WTC11 (cell line): ENCODE data around the gene P3H1. TPM values are rescaled to one million over a fixed set of nuclear protein-coding genes. Genes with fewer than 3 reads are reported as not detected.

Experiments
- ATAC-seq: fragments of 200-7000 bp; cut with Tn5 transposase; 2 replicates; pipeline ENCODE4 v1.10.0; 2021; ENCODE audit warnings: mild to moderate bottlenecking, moderate library complexity
- CTCF ChIA-PET: fragments of 300-600 bp; sonication (Branson Sonifier 250); formaldehyde crosslinking; loops from one replicate; lab custom pipeline; 2021; ENCODE audit warnings: antibody characterized with exemption; lab: Charles Lee
- POLR2A ChIA-PET: fragments of 350-600 bp; sonication (Branson Sonifier 250); formaldehyde crosslinking; loops from one replicate; lab custom pipeline; 2021; ENCODE audit warnings: antibody characterized with exemption; lab: Charles Lee
- DNase-seq: peaks from one replicate; pipeline ENCODE4 v3.0.0; 2021; ENCODE audit warnings: low spot score
- H3K27ac Mint-ChIP-seq: 2 replicates; pipeline ENCODE4 v1.8.0; 2021; ENCODE audit warnings: mixed read lengths
- H3K27me3 Mint-ChIP-seq: 2 replicates; pipeline ENCODE4 v1.8.0; 2021; ENCODE audit warnings: low read depth, mild to moderate bottlenecking, moderate library complexity, mixed read lengths
- H3K36me3 Mint-ChIP-seq: 2 replicates; pipeline ENCODE4 v1.8.0; 2021; ENCODE audit warnings: mixed read lengths
- H3K4me1 Mint-ChIP-seq: 2 replicates; pipeline ENCODE4 v1.8.0; 2022; ENCODE audit warnings: mixed read lengths
- H3K4me3 Mint-ChIP-seq: 2 replicates; pipeline ENCODE4 v1.8.0; 2021; ENCODE audit warnings: mild to moderate bottlenecking, moderate library complexity, mixed read lengths
- H3K9me3 Mint-ChIP-seq: 2 replicates; pipeline ENCODE4 v1.8.0; 2021; ENCODE audit warnings: mixed read lengths
- ATF2 ChIP-seq: sonication (generic); formaldehyde crosslinking; IDR thresholded peaks from 2 replicates; pipeline ENCODE4 v1.8.1; 2022; ENCODE audit warnings: low read depth, missing genetic modification reagents, borderline replicate concordance
- CDX4 ChIP-seq: fragments of 250-450 bp; sonication (Bioruptor Pico); IDR thresholded peaks from 2 replicates; pipeline ENCODE4 v1.9.0; 2021; ENCODE audit warnings: moderate library complexity, mild to moderate bottlenecking, inconsistent platforms, borderline replicate concordance
- CREB1 ChIP-seq: sonication (generic); formaldehyde crosslinking; IDR thresholded peaks from 2 replicates; pipeline ENCODE4 v1.8.0; 2023; ENCODE audit warnings: mild to moderate bottlenecking, missing genetic modification reagents
- CREM ChIP-seq: sonication (generic); formaldehyde crosslinking; IDR thresholded peaks from 2 replicates; pipeline ENCODE4 v1.8.1; 2022; ENCODE audit warnings: mild to moderate bottlenecking, missing genetic modification reagents, moderate library complexity
- ELF4 ChIP-seq: sonication (generic); formaldehyde crosslinking; IDR thresholded peaks from 2 replicates; pipeline ENCODE4 v1.8.1; 2022; ENCODE audit warnings: low read depth, mild to moderate bottlenecking, moderate library complexity, missing genetic modification reagents
- EMX1 ChIP-seq: fragments of 250-450 bp; sonication (Bioruptor Pico); IDR thresholded peaks from 2 replicates; pipeline ENCODE4 v1.8.0; 2021; ENCODE audit warnings: mild to moderate bottlenecking
- ERG ChIP-seq: fragments of 250-450 bp; sonication (Bioruptor Pico); IDR thresholded peaks from 2 replicates; pipeline ENCODE4 v1.8.0; 2021; ENCODE audit warnings: mild to moderate bottlenecking
- ETV6 ChIP-seq: sonication (generic); formaldehyde crosslinking; IDR thresholded peaks from 2 replicates; pipeline ENCODE4 v1.8.1; 2022; ENCODE audit warnings: mild to moderate bottlenecking, missing genetic modification reagents
- FOXP4 ChIP-seq: sonication (generic); formaldehyde crosslinking; IDR thresholded peaks from 2 replicates; pipeline ENCODE4 v1.8.0; 2022; ENCODE audit warnings: mild to moderate bottlenecking, missing genetic modification reagents
- GRHL2 ChIP-seq: fragments of 250-450 bp; sonication (Bioruptor Pico); IDR thresholded peaks from 2 replicates; pipeline ENCODE4 v1.8.0; 2022; ENCODE audit warnings: mild to moderate bottlenecking, moderate library complexity; ENCODE audit not compliant: insufficient replicate concordance, severe bottlenecking
- GTF2I ChIP-seq: fragments of 250-450 bp; sonication (Bioruptor Pico); conservative IDR thresholded peaks from 2 replicates; pipeline ENCODE4 v1.4.0; 2021; ENCODE audit warnings: mild to moderate bottlenecking
- IRF2 ChIP-seq: sonication (generic); formaldehyde crosslinking; IDR thresholded peaks from 2 replicates; pipeline ENCODE4 v1.8.0; 2022; ENCODE audit warnings: low read depth, missing genetic modification reagents, borderline replicate concordance
- KAT7 ChIP-seq: sonication (generic); formaldehyde crosslinking; IDR thresholded peaks from 2 replicates; pipeline ENCODE4 v1.8.1; 2023; ENCODE audit warnings: missing genetic modification reagents, mild to moderate bottlenecking, borderline replicate concordance
- MLX ChIP-seq: sonication (generic); formaldehyde crosslinking; IDR thresholded peaks from 2 replicates; pipeline ENCODE4 v1.8.1; 2023; ENCODE audit warnings: mild to moderate bottlenecking, missing genetic modification reagents, moderate library complexity
- PRRX2 ChIP-seq: fragments of 250-450 bp; sonication (Bioruptor Pico); IDR thresholded peaks from 2 replicates; pipeline ENCODE4 v1.8.0; 2021; ENCODE audit warnings: mild to moderate bottlenecking
- SMAD4 ChIP-seq: sonication (generic); formaldehyde crosslinking; IDR thresholded peaks from 2 replicates; pipeline ENCODE4 v1.8.0; 2022; ENCODE audit warnings: mild to moderate bottlenecking, missing genetic modification reagents
- TEAD1 ChIP-seq: sonication (generic); formaldehyde crosslinking; IDR thresholded peaks from 2 replicates; pipeline ENCODE4 v1.8.0; 2022; ENCODE audit warnings: mild to moderate bottlenecking, missing genetic modification reagents
- TP53 ChIP-seq: sonication (generic); formaldehyde crosslinking; IDR thresholded peaks from 2 replicates; pipeline ENCODE4 v1.8.1; 2023; ENCODE audit warnings: mild to moderate bottlenecking, missing genetic modification reagents
- ZBTB21 ChIP-seq: sonication (generic); formaldehyde crosslinking; IDR thresholded peaks from 2 replicates; pipeline ENCODE4 v1.8.1; 2023; ENCODE audit warnings: mild to moderate bottlenecking, missing genetic modification reagents, borderline replicate concordance
- ZNF219 ChIP-seq: sonication (generic); formaldehyde crosslinking; IDR thresholded peaks from 2 replicates; pipeline ENCODE4 v1.8.0; 2023; ENCODE audit warnings: missing genetic modification reagents, mild to moderate bottlenecking, borderline replicate concordance
- total RNA-seq: library from RNA; stranded (reverse); gene quantifications from 3 replicates; pipeline ENCODE4 v1.2.3, GENCODE V29; 2021
- TF ChIP-seq, protein P1 (sequence below): sonication (generic); formaldehyde crosslinking; IDR thresholded peaks from 2 replicates; pipeline ENCODE4 v1.8.1; 2022; ENCODE audit warnings: low read depth, mild to moderate bottlenecking, moderate library complexity, missing genetic modification reagents, borderline replicate concordance

P3H1 gene
- total RNA-seq, 1 experiment from 2014 or later: 95.1 TPM

- H3K27ac Mint-ChIP-seq: no peak overlapping the region
- no peaks in the 10 kb centered on the region for H3K27me3 Mint-ChIP-seq
- peaks cover 20% of the 10 kb centered on the region for H3K36me3 Mint-ChIP-seq
- ATAC-seq (no peak), DNase-seq (no peak)
- CTCF ChIA-PET: interaction anchor here (1.2 kb wide), 1 partner anchor 14 kb away, joined by 3 read pairs; no protein-coding TSS in a partner anchor
- POLR2A ChIA-PET: no interaction called here
- H3K4me1 Mint-ChIP-seq: peaks cover 44% of the 10 kb centered on the region
- no peaks in the 10 kb centered on the region for H3K9me3 Mint-ChIP-seq
- H3K4me3 Mint-ChIP-seq: no peak overlapping the region
- TF ChIP-seq ZNF219 (CRISPR knock-in tag) (no peak), CDX4 (no peak), IRF2 (CRISPR knock-in tag) (no peak), ELF4 (CRISPR knock-in tag) (no peak), SMAD4 (CRISPR knock-in tag) (no peak), PRRX2 (no peak), GTF2I (no peak)
Measured at GRCh38 chr1:42743317-42744147, 23.3 kb downstream of the P3H1 start.

DNA sequence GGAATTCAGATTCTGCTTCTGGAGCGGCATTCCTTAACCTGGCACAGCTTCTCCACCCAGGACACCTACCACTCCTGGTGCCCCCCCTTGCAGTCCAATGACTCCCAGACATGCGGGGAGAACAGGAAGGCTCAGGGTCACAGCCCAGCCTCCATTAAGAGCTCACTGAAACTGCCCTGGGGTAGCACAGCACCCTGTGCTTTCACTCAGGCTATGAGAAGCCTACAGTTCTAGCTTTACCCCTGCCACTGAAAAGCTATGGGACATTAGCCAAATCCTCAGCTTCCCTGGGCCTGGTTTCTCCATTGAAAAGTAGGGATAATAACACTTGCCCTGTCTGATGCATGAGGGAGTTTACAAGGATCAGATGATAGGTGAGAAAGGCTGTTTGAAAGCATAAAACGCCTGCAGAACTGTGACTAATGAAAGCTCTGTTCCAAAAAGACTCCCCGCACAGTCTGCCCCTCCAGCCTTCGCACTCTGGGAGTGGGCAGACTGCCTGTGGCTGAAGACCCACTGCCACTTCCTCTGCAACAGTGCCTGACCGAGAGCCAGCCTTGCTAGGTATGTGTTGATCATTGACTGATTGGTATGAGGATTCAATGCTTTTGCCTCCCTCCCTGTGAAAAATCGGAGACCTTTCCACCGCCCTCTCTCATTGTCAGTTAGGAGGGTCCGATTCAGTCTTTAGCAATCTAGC lies 24.1 kb downstream of the P3H1 start:
- DNase-seq (no peak), ATAC-seq (no peak)
- TF ChIP-seq EMX1: no peak
- no peak for TF ChIP-seq CREM
- TF ChIP-seq PRRX2: no peak
- TF ChIP-seq FOXP4 (CRISPR knock-in tag): no peak
- no peak for TF ChIP-seq MLX (CRISPR knock-in tag)
- TF ChIP-seq ATF2 (CRISPR knock-in tag): no peak
- TF ChIP-seq ERG (CRISPR knock-in tag): no peak
- no peak for TF ChIP-seq TP53 (CRISPR knock-in tag)
- TF ChIP-seq TEAD1 (CRISPR knock-in tag): no peak
- TF ChIP-seq GRHL2: no peak
- no peak for TF ChIP-seq SMAD4 (CRISPR knock-in tag)
- no peak for TF ChIP-seq KAT7 (CRISPR knock-in tag)
- no peak for TF ChIP-seq ETV6 (CRISPR knock-in tag)
- TF ChIP-seq, protein P1, sequence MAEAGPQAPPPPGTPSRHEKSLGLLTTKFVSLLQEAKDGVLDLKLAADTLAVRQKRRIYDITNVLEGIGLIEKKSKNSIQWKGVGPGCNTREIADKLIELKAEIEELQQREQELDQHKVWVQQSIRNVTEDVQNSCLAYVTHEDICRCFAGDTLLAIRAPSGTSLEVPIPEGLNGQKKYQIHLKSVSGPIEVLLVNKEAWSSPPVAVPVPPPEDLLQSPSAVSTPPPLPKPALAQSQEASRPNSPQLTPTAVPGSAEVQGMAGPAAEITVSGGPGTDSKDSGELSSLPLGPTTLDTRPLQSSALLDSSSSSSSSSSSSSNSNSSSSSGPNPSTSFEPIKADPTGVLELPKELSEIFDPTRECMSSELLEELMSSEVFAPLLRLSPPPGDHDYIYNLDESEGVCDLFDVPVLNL (CRISPR knock-in tag): no peak
- TF ChIP-seq ZBTB21 (CRISPR knock-in tag): no peak
- no peak for TF ChIP-seq CREB1 (CRISPR knock-in tag)
- no peak for TF ChIP-seq CDX4
- H3K36me3 Mint-ChIP-seq: peaks cover 13% of the 10 kb centered on the region; the same call in 1 of the 2 replicates
- no peaks in the 10 kb centered on the region for H3K9me3 Mint-ChIP-seq
- H3K27ac Mint-ChIP-seq: no peak overlapping the region
- ChIA-PET POLR2A (no interaction called here), CTCF (interaction anchor here (0.7 to 1.2 kb wide), 2 partner anchors 14 to 164 kb away, joined by 3 read pairs; no protein-coding TSS in a partner anchor)
- H3K27me3 Mint-ChIP-seq: no peaks in the 10 kb centered on the region
- peaks cover 44% of the 10 kb centered on the region for H3K4me1 Mint-ChIP-seq
- no peak overlapping the region for H3K4me3 Mint-ChIP-seq
